Tibial nerve (tissue), 4 donors: ENCODE measurements around the gene ZFYVE28. TPM values are rescaled to one million over a fixed set of nuclear protein-coding genes. Genes with fewer than 3 reads are reported as not detected.

ENCODE experiments used
- DNase-seq, 2 donors: peaks; one replicate each; pipeline ENCODE4 v3.0.0-alpha.2; 2019; ENCODE audit warnings: low spot score in 2 of 2
- H3K27ac ChIP-seq, 4 donors: fragments of 200-600 bp; sonication (generic) in 3 of 4; one replicate each; pipeline ENCODE4 v1.5.1; 2017 to 2019; ENCODE audit warnings: mild to moderate bottlenecking in 1 of 4
- H3K27me3 ChIP-seq, 2 donors: fragments of 200-600 bp; sonication (generic) in 1 of 2; one replicate each; pipeline versions ENCODE4 v1.5.1 to v1.6.0; 2017 to 2019
- H3K36me3 ChIP-seq, 3 donors: fragments of 200-600 bp; sonication (generic); one replicate each; pipeline ENCODE4 v1.5.1; 2018 to 2019
- H3K4me1 ChIP-seq, 4 donors: fragments of 200-600 bp; sonication (generic) in 3 of 4; one replicate each; pipeline ENCODE4 v1.5.1; 2017 to 2019
- H3K4me3 ChIP-seq, 4 donors: fragments of 200-600 bp; sonication (generic) in 3 of 4; one replicate each; pipeline ENCODE4 v1.5.1; 2017 to 2019; ENCODE audit warnings: mild to moderate bottlenecking in 1 of 4, moderate library complexity in 1 of 4
- H3K9me3 ChIP-seq, 4 donors: fragments of 200-600 bp; sonication (generic) in 3 of 4; one replicate each; pipeline ENCODE4 v1.5.1; 2017 to 2019
- CTCF ChIP-seq, 5 experiments: fragments of 200-600 bp in 3 of 5; fragments of 450-650 bp in 2 of 5; sonication (generic) in 3 of 5; IDR thresholded peaks; one replicate each; pipeline ENCODE4 v1.5.1; 2016 to 2019; ENCODE audit warnings: antibody characterized with exemption in 5 of 5, mild to moderate bottlenecking in 3 of 5, moderate library complexity in 2 of 5
- EP300 ChIP-seq, 2 donors: sonication (generic); formaldehyde crosslinking; IDR thresholded peaks; one replicate each; pipeline ENCODE4 v1.6.1; 2017; ENCODE audit warnings: antibody characterized with exemption in 2 of 2, mild to moderate bottlenecking in 1 of 2
- POLR2A ChIP-seq, 2 donors: fragments of 450-650 bp; IDR thresholded peaks; one replicate each; pipeline ENCODE4 v1.6.1; 2017; ENCODE audit warnings: antibody characterized with exemption in 2 of 2, mild to moderate bottlenecking in 2 of 2, moderate library complexity in 2 of 2
- WGBS, 2 donors: methylation state at CpG; one replicate each; pipeline ENCODE4 v1.1.5; 2018; 5-methylcytosine and 5-hydroxymethylcytosine counted together
- total RNA-seq, 4 donors: library from RNA; depleted of rRNA; stranded (reverse); fragments of >200 nt; gene quantifications; one replicate each; pipeline ENCODE4 v1.1.0, GENCODE V29; 2016

ZFYVE28 gene
- total RNA-seq, 4 donors from 2014 or later: 16.2 to 44.4 (median 26.5) TPM

GRCh38 chr4:2285613-2286381, 132.6 kb downstream of the ZFYVE28 start:
- Histone ChIP-seq H3K9me3 (no peaks in the 10 kb centered on the region), H3K36me3 (peaks cover 0 to 4% (median 0%) of the 10 kb centered on the region in 3 donors), H3K27ac (no peak overlapping the region), H3K4me3 (no peak overlapping the region), H3K4me1 (peaks cover 0 to 5% (median 2%) of the 10 kb centered on the region in 4 donors), H3K27me3 (no peaks in the 10 kb centered on the region)
- no peak for TF ChIP-seq CTCF (IDR thresholded peaks at IDR 0.05)
- TF ChIP-seq EP300 (IDR thresholded peaks at IDR 0.05): no peak
- TF ChIP-seq POLR2A (IDR thresholded peaks at IDR 0.05): no peak
- DNase-seq: no peak
- WGBS, 2 donors: 60 to 65% methylated on average over 20 to 24 of the region's 27 CpGs

GRCh38 chr4:2284934-2285612, 133.4 kb downstream of the ZFYVE28 start:
- Histone ChIP-seq H3K27ac (no peak overlapping the region), H3K36me3 (peaks cover 0 to 4% (median 0%) of the 10 kb centered on the region in 3 donors), H3K9me3 (no peaks in the 10 kb centered on the region), H3K27me3 (no peaks in the 10 kb centered on the region), H3K4me3 (no peak overlapping the region), H3K4me1 (peaks cover 0 to 5% (median 2%) of the 10 kb centered on the region in 4 donors)
- DNase-seq: no peak
- 81 to 85% methylated on average over 14 to 15 of the region's 15 CpGs for WGBS, 2 donors
- TF ChIP-seq EP300 (IDR thresholded peaks at IDR 0.05): no peak
- TF ChIP-seq POLR2A (IDR thresholded peaks at IDR 0.05): no peak
- TF ChIP-seq CTCF (IDR thresholded peaks at IDR 0.05): no peak

- H3K9me3 ChIP-seq: no peaks in the 10 kb centered on the region
- no peak for TF ChIP-seq CTCF (IDR thresholded peaks at IDR 0.05)
- no peak for TF ChIP-seq POLR2A (IDR thresholded peaks at IDR 0.05)
- TF ChIP-seq EP300 (IDR thresholded peaks at IDR 0.05): no peak
- H3K4me3 ChIP-seq: no peak overlapping the region
- no peaks in the 10 kb centered on the region for H3K27me3 ChIP-seq
- H3K27ac ChIP-seq: no peak overlapping the region
- 91 to 96% methylated on average over 21 to 22 of the region's 23 CpGs for WGBS, 2 donors
- DNase-seq: no peak
- H3K36me3 ChIP-seq: peaks cover 0 to 4% (median 0%) of the 10 kb centered on the region in 3 donors
- H3K4me1 ChIP-seq: peaks cover 0 to 5% (median 2%) of the 10 kb centered on the region in 4 donors
These were observed 134.1 kb downstream of the ZFYVE28 start for GRCh38 chr4:2284161-2284933.

GRCh38 chr4:2283199-2283711, 135.2 kb downstream of the ZFYVE28 start:
- H3K36me3 ChIP-seq: peaks cover 0 to 4% (median 0%) of the 10 kb centered on the region in 3 donors
- H3K4me3 ChIP-seq: no peak overlapping the region
- no peaks in the 10 kb centered on the region for H3K9me3 ChIP-seq
- DNase-seq: no peak
- no peak overlapping the region for H3K27ac ChIP-seq
- no peaks in the 10 kb centered on the region for H3K27me3 ChIP-seq
- peaks cover 0 to 5% (median 2%) of the 10 kb centered on the region in 4 donors for H3K4me1 ChIP-seq
- 91 to 99% methylated on average over 3 of the region's 3 CpGs for WGBS, 2 donors
- TF ChIP-seq EP300 (IDR thresholded peaks at IDR 0.05) (no peak), POLR2A (IDR thresholded peaks at IDR 0.05) (no peak), CTCF (IDR thresholded peaks at IDR 0.05) (no peak)
